Measurements from ENCODE around the gene SETD7. TPM values are rescaled to one million over a fixed set of nuclear protein-coding genes. Genes with fewer than 3 reads are reported as not detected.

Gene SETD7
- total and polyA plus RNA-seq, 2 of the 8 experiments (the other 6 are each of a cell fraction or from before 2014, with no cell fraction given) = 1.5 to 4.6 TPM

DNA sequence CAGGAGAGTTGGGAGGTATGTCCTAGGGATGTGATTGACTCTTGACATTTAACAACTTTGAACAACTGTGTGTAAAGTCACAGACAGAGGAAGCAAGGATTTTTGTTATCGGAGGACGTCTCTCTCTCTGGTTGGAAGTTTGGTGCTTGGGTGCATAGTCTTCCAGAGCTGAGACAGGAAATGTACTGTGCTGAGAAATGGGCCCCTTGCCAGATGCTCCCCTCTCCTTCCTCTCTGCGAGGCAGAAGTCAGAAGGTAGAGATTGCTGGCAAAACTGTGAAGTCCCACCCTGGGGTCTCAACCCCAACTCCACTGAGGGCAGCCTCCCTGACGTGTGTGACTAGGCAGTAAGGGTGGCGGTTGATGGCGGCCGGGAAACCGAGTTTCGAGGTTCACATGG lies 49.2 kb downstream of the SETD7 start (continued):
- TF ChIP-seq, protein P1, sequence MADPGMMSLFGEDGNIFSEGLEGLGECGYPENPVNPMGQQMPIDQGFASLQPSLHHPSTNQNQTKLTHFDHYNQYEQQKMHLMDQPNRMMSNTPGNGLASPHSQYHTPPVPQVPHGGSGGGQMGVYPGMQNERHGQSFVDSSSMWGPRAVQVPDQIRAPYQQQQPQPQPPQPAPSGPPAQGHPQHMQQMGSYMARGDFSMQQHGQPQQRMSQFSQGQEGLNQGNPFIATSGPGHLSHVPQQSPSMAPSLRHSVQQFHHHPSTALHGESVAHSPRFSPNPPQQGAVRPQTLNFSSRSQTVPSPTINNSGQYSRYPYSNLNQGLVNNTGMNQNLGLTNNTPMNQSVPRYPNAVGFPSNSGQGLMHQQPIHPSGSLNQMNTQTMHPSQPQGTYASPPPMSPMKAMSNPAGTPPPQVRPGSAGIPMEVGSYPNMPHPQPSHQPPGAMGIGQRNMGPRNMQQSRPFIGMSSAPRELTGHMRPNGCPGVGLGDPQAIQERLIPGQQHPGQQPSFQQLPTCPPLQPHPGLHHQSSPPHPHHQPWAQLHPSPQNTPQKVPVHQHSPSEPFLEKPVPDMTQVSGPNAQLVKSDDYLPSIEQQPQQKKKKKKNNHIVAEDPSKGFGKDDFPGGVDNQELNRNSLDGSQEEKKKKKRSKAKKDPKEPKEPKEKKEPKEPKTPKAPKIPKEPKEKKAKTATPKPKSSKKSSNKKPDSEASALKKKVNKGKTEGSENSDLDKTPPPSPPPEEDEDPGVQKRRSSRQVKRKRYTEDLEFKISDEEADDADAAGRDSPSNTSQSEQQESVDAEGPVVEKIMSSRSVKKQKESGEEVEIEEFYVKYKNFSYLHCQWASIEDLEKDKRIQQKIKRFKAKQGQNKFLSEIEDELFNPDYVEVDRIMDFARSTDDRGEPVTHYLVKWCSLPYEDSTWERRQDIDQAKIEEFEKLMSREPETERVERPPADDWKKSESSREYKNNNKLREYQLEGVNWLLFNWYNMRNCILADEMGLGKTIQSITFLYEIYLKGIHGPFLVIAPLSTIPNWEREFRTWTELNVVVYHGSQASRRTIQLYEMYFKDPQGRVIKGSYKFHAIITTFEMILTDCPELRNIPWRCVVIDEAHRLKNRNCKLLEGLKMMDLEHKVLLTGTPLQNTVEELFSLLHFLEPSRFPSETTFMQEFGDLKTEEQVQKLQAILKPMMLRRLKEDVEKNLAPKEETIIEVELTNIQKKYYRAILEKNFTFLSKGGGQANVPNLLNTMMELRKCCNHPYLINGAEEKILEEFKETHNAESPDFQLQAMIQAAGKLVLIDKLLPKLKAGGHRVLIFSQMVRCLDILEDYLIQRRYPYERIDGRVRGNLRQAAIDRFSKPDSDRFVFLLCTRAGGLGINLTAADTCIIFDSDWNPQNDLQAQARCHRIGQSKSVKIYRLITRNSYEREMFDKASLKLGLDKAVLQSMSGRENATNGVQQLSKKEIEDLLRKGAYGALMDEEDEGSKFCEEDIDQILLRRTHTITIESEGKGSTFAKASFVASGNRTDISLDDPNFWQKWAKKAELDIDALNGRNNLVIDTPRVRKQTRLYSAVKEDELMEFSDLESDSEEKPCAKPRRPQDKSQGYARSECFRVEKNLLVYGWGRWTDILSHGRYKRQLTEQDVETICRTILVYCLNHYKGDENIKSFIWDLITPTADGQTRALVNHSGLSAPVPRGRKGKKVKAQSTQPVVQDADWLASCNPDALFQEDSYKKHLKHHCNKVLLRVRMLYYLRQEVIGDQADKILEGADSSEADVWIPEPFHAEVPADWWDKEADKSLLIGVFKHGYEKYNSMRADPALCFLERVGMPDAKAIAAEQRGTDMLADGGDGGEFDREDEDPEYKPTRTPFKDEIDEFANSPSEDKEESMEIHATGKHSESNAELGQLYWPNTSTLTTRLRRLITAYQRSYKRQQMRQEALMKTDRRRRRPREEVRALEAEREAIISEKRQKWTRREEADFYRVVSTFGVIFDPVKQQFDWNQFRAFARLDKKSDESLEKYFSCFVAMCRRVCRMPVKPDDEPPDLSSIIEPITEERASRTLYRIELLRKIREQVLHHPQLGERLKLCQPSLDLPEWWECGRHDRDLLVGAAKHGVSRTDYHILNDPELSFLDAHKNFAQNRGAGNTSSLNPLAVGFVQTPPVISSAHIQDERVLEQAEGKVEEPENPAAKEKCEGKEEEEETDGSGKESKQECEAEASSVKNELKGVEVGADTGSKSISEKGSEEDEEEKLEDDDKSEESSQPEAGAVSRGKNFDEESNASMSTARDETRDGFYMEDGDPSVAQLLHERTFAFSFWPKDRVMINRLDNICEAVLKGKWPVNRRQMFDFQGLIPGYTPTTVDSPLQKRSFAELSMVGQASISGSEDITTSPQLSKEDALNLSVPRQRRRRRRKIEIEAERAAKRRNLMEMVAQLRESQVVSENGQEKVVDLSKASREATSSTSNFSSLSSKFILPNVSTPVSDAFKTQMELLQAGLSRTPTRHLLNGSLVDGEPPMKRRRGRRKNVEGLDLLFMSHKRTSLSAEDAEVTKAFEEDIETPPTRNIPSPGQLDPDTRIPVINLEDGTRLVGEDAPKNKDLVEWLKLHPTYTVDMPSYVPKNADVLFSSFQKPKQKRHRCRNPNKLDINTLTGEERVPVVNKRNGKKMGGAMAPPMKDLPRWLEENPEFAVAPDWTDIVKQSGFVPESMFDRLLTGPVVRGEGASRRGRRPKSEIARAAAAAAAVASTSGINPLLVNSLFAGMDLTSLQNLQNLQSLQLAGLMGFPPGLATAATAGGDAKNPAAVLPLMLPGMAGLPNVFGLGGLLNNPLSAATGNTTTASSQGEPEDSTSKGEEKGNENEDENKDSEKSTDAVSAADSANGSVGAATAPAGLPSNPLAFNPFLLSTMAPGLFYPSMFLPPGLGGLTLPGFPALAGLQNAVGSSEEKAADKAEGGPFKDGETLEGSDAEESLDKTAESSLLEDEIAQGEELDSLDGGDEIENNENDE (IDR thresholded peaks at IDR 0.05; ENCODE audit: insufficient replicate concordance, low read length) = no peak
- no peak for TF ChIP-seq KDM4A (IDR thresholded peaks at IDR 0.05; ENCODE audit: low read depth, low read length, severe bottlenecking)
- TF ChIP-seq EGR1 (IDR thresholded peaks at IDR 0.05; ENCODE audit: borderline replicate concordance, low read depth, low read length) = no peak
- TF ChIP-seq, protein P2, sequence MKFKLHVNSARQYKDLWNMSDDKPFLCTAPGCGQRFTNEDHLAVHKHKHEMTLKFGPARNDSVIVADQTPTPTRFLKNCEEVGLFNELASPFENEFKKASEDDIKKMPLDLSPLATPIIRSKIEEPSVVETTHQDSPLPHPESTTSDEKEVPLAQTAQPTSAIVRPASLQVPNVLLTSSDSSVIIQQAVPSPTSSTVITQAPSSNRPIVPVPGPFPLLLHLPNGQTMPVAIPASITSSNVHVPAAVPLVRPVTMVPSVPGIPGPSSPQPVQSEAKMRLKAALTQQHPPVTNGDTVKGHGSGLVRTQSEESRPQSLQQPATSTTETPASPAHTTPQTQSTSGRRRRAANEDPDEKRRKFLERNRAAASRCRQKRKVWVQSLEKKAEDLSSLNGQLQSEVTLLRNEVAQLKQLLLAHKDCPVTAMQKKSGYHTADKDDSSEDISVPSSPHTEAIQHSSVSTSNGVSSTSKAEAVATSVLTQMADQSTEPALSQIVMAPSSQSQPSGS (IDR thresholded peaks at IDR 0.05; ENCODE audit: low read length) = no peak
- no peak for TF ChIP-seq RNF2 (IDR thresholded peaks at IDR 0.05; ENCODE audit: borderline replicate concordance, low read depth, low read length, missing control alignments, poor library complexity, severe bottlenecking)
- TF ChIP-seq JUN (IDR thresholded peaks at IDR 0.05; ENCODE audit: low read depth, low read length) = no peak
- no peak for TF ChIP-seq YY1 (IDR thresholded peaks at IDR 0.05; ENCODE audit: low read depth, low read length)
- no peak for TF ChIP-seq ASH2L (IDR thresholded peaks at IDR 0.05; ENCODE audit: low read length)

Measured in H1 (cell line).